H7 (cell line): ENCODE results near the gene RAET1L. TPM values are rescaled to one million over a fixed set of nuclear protein-coding genes. Genes with fewer than 3 reads are reported as not detected.
"Not testable (repeated sequence)": the region's sequence is repeated elsewhere in the genome, so short reads cannot be mapped to it uniquely, and the experiment has no call there.

Experiments
- DNase-seq: peaks from one replicate; pipeline ENCODE4 v3.0.0; 2012
- H3K27me3 ChIP-seq: 2 replicates; pipeline ENCODE4 v1.6.0; 2011; ENCODE audit warnings: mild to moderate bottlenecking, low read length; ENCODE audit not compliant: control insufficient read depth, insufficient read depth
- H3K36me3 ChIP-seq: replicated peaks from 2 replicates; pipeline ENCODE4 v1.5.1; 2011; ENCODE audit warnings: low read length; ENCODE audit not compliant: control insufficient read depth, insufficient read depth
- H3K4me3 ChIP-seq: 2 replicates; pipeline ENCODE4 v1.5.1; 2011; ENCODE audit warnings: low read depth, mild to moderate bottlenecking, control low read depth, low read length, moderate library complexity; ENCODE audit not compliant: insufficient read depth
- total RNA-seq: library from RNA; depleted of rRNA; stranded (reverse); fragments of >200 nt; shearing (Covaris generic); gene quantifications from 2 replicates; pipeline ENCODE4 v1.2.3, GENCODE V29; 2014; rRNA removed

The RAET1L gene
- total RNA-seq, 1 experiment from 2014 or later, result not detected

GRCh38 chr6:149978610-149979009 is 46.7 kb downstream of the RAET1L start:
- Histone ChIP-seq H3K4me3 (no peak overlapping the region), H3K27me3 (peaks cover 70% of the 10 kb centered on the region), H3K36me3 (no peaks in the 10 kb centered on the region)
- no peak for DNase-seq

GRCh38 chr6:149977221-149977620 is 48.1 kb downstream of the RAET1L start:
- H3K36me3 ChIP-seq, result no peaks in the 10 kb centered on the region
- no peak overlapping the region for H3K4me3 ChIP-seq
- H3K27me3 ChIP-seq, result peaks cover 59% of the 10 kb centered on the region
- no peak for DNase-seq

GRCh38 chr6:149975400-149975799 is 49.9 kb downstream of the RAET1L start:
- Histone ChIP-seq H3K27me3 (peaks cover 51% of the 10 kb centered on the region), H3K4me3 (no peak overlapping the region), H3K36me3 (no peaks in the 10 kb centered on the region)
- no peak for DNase-seq

GRCh38 chr6:149974825-149975224 is 50.5 kb downstream of the RAET1L start:
- DNase-seq, result no peak
- Histone ChIP-seq H3K36me3 (no peaks in the 10 kb centered on the region), H3K27me3 (peaks cover 55% of the 10 kb centered on the region), H3K4me3 (no peak overlapping the region)

- peaks cover 56% of the 10 kb centered on the region for H3K27me3 ChIP-seq
- H3K36me3 ChIP-seq, H3K4me3 ChIP-seq, DNase-seq: not testable (repeated sequence)
Observed at GRCh38 chr6:149974394-149974793, 50.9 kb downstream of the RAET1L start.

GRCh38 chr6:149969635-149970034 is 55.7 kb downstream of the RAET1L start:
- H3K36me3 ChIP-seq, result no peaks in the 10 kb centered on the region
- no peak overlapping the region for H3K4me3 ChIP-seq
- H3K27me3 ChIP-seq, result peaks cover 70% of the 10 kb centered on the region
- no peak for DNase-seq

GRCh38 chr6:149968909-149969308 is 56.4 kb downstream of the RAET1L start:
- H3K36me3 ChIP-seq, H3K4me3 ChIP-seq, DNase-seq: not testable (repeated sequence)
- peaks cover 71% of the 10 kb centered on the region for H3K27me3 ChIP-seq

Other genes with a start within 250 kb of the RAET1L start
- 13.2 and 17.6 TPM in 2 replicates for gene LRP11, start 161.2 kb downstream of the RAET1L start, total RNA-seq
- not detected in 2 replicates for gene RAET1E, start 127.4 kb downstream of the RAET1L start, total RNA-seq
- gene RAET1G, start 102.4 kb downstream of the RAET1L start, total RNA-seq, result not detected in 2 replicates
- gene ULBP2, start 83.5 kb downstream of the RAET1L start, total RNA-seq, result not detected in 2 replicates
- 0.28 and 0.33 TPM in 2 replicates for gene ULBP1, start 61.6 kb downstream of the RAET1L start, total RNA-seq
- 1.9 and 2.1 TPM in 2 replicates for gene ULBP3, start 43.6 kb upstream of the RAET1L start, total RNA-seq
- gene PPP1R14C, start 117.5 kb upstream of the RAET1L start, total RNA-seq, result 0.04 and 0.10 TPM in 2 replicates